HG02840 (cell line): ENCODE results near the gene AVPR1B.
"Not testable (repeated sequence)": the region's sequence is repeated elsewhere in the genome, so short reads cannot be mapped to it uniquely, and the experiment has no call there.

Experiments used
- ATAC-seq: cut with Tn5 transposase; IDR thresholded peaks from one replicate; pipeline ENCODE4 v1.9.1; 2021; ENCODE audit warnings: mild to moderate bottlenecking, moderate library complexity, moderate number of reproducible peaks; ENCODE audit not compliant: unreplicated experiment, low FRiP score

The AVPR1B gene

GRCh38 chr1:206087091-206087490 lies 30.1 kb downstream of the AVPR1B start:
- ATAC-seq, result no peak

GRCh38 chr1:206083750-206084149 lies 33.4 kb downstream of the AVPR1B start:
- ATAC-seq, result no peak

DNA sequence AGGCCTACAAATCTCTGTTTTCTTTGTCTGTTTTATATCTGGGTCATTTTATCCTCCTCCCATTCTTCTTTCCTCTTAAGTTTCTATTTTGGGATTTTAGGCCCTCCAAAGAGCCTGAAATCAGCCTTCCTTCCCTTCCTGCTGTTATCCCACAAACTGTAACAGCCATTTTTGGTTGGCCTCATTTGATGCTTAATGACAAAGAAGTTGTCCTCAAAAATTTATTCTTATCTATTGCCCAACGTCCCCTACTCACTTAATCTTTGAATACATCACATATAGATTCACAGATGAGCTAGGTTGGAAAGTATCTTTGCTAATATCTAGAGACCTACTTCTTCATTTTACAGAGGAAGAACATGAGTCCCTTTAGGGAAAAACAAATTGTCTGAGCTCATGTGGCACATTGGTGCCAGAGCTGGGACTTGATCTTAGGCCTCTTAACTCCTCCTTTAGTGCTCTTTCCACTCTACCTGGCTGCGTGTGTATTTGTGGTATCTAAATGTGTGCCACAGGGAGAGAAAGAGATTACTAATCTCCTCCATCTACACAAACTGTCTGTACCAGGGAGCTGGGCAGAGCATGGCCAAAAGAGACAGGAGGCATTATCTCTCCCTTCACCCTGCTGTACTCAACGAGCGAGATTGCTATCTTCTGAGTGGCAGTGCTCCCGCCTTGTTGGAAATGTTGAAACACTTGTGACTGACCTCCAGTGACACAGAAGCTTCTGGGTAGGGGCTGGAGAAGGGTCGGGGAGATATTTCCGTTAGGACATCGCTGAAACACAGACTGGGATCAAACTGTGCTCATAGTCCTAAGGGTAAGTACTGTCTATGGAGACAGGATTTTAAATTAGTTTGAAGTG lies 34.1 kb downstream of the AVPR1B start:
- no peak for ATAC-seq

GRCh38 chr1:206081856-206082255 lies 35.3 kb downstream of the AVPR1B start:
- ATAC-seq, result no peak

- ATAC-seq, result no peak
These were observed 37.0 kb downstream of the AVPR1B start for GRCh38 chr1:206080026-206080820.

- no peak for ATAC-seq
These were observed 38.1 kb downstream of the AVPR1B start for GRCh38 chr1:206079135-206079534.

GRCh38 chr1:206075786-206076755 lies 41.1 kb downstream of the AVPR1B start:
- no peak for ATAC-seq

DNA sequence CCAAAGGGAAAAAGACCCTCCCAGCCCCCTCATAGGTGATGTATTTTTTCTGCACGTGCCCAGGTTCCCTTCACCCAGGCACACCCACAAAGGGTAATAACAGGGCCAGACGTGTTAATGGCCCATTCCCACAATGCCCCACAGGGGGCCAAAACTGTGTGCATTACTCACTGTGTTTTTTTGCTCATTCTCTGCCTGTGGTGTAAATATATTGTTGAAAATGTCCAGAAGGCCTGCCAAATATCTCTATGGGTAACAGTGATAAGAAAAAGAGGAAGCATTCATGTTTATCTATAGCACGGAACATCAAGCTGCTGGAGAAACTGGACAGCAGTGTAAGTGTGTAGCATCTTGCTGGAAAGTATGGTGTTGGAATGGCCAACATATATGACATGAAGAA lies 42.3 kb downstream of the AVPR1B start:
- no peak for ATAC-seq

GRCh38 chr1:206070627-206071304 lies 46.4 kb downstream of the AVPR1B start:
- ATAC-seq, result no peak

- no peak for ATAC-seq
These were observed 48.9 kb downstream of the AVPR1B start for GRCh38 chr1:206068314-206068713.

DNA sequence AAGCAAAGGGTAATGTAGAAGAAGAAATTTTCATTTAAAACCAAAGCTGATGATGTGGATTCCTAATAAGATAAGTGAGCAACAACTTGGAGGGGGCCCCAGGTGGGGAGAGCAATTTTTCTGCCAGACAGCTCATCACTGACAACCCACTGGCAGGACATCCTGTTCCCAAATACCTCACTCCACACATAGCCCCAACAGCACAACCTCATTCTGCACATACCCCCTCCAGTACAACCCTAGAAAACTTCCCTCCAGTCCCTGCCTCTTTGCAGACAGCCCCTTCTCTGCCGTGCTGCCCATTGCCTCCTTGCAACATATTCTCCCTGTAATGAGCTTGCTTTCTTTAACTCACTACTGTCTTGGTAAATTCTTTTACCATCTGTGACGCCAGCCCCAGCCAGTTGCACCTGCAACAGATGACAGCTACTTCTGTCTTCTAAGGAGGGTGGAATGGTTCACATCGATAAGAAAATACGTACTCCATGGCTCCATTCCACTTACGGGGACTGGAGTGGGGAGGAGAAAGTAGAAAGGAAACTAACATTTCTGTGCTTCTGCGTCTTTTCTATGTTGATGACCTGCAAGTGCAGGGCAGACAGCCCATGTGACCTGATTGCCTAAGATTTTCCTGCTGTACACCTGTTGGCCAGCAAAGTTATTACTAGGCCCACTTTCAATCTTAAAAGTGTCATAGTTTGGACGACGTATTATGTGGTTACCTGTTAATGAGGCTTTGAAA lies 49.5 kb downstream of the AVPR1B start:
- no peak for ATAC-seq

DNA sequence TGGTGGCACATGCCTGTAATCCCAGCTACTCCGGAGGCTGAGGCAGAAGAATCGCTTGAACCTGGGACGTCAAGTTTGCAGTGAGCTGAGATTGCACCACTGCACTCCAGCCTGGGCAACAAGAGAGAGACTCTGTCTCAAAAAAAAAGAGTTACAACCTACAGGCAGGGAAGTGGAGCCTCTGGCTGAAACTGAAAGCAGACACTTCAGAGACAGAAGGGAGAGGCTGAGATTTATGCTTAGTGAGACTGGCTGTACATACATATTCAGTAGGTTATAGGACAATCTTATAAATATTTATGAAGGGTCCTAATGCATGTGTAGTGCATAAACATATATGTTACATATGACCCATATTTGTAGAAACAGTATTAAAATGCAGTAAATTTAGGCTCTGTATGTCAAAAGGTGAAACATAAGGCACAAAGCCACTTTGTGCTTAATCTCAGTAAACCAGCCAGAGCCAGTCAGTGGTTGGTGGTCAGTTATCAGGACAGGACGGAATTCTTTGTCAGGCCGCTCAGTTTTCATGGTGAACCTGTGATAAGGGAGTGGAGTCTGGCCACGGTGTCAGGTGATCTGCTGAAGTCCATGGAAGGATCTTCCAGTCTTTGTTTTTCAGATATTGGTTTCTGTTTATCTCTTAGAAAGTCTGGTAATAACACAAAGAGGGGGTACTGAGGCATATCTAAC lies 50.6 kb downstream of the AVPR1B start:
- no peak for ATAC-seq

GRCh38 chr1:206065547-206066145 lies 51.5 kb downstream of the AVPR1B start:
- no peak for ATAC-seq

GRCh38 chr1:206064501-206064900 lies 52.7 kb downstream of the AVPR1B start:
- ATAC-seq, result not testable (repeated sequence)

GRCh38 chr1:206064001-206064400 lies 53.2 kb downstream of the AVPR1B start:
- not testable (repeated sequence) for ATAC-seq

- no peak for ATAC-seq
These were observed 54.7 kb downstream of the AVPR1B start for GRCh38 chr1:206062464-206062863.

DNA sequence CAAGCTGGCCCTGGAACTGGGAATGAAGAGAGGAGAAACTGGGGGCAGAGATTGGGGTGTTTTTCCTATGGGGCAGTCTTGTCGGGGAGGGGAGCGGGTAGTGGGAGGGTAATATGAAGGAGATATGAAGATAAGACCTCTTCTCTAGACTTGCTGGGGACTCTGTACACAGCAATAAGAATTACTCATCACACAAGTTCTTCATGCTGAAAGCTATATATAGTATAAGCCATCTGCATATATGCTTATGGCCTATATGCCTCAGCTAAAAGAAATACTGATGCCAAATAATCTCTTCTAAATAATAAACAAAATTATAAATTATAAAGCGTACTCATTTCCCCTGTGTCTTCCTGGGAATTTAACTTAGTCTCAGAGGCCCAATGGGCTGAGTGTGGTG lies 56.3 kb downstream of the AVPR1B start:
- no peak for ATAC-seq
